ENCODE results near the gene USP22. TPM values are rescaled to one million over a fixed set of nuclear protein-coding genes. Genes with fewer than 3 reads are reported as not detected.

USP22 gene
- total RNA-seq, 2 donors from 2014 or later = 379 to 396 TPM

DNA sequence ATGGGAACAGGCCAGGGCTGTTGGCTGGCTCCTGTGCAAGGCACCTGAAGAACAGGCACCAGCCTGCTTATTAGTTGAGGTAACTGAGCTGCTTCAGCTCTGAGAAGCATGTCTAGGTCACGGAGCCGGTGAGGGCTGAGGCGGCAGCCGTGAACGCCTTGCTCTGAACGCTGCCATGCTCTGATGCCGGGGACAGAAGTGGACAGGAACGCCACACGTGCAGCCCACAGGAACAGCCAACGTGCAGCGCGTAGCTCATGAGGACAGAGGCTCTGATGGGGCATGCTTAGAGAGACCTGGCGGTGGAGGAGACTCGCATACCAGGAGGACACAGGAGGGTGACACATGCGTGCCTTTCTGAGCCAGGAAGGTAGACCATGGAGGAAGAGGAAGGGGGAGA is 25.6 kb downstream of the USP22 start:
- no peaks in the 10 kb centered on the region for H3K27me3 ChIP-seq (ENCODE audit: control insufficient read depth, insufficient read depth, low read length, poor library complexity, severe bottlenecking)
- peaks cover 6% of the 10 kb centered on the region for H3K4me1 Mint-ChIP-seq
- H3K27ac Mint-ChIP-seq = peak overlapping the region; percentile 83
- no peak overlapping the region for H3K27ac ChIP-seq (ENCODE audit: low read depth, low read length)
- H3K4me3 Mint-ChIP-seq = no peak overlapping the region
- no peak for DNase-seq
- H3K27me3 Mint-ChIP-seq (ENCODE audit: insufficient read depth) = no peaks in the 10 kb centered on the region
- H3K4me3 ChIP-seq (ENCODE audit: low read length) = no peak overlapping the region
- H3K9ac ChIP-seq (ENCODE audit: extremely low read depth, low read length, poor library complexity, severe bottlenecking) = no peak overlapping the region
- H3K4me1 ChIP-seq (ENCODE audit: control insufficient read depth, insufficient read depth, low read length) = peaks cover 5% of the 10 kb centered on the region
- H3K36me3 ChIP-seq (ENCODE audit: control insufficient read depth, insufficient read depth, low read length) = peaks cover 94% of the 10 kb centered on the region
- TF ChIP-seq CTCF (conservative IDR thresholded peaks at IDR 0.05) = no peak
- WGBS, 2 experiments (ENCODE audit: insufficient coverage in 1 of 2, insufficient read length in 1 of 2) = 97 to 98% methylated on average over 10 to 15 of the region's 15 CpGs
- H3K9me3 ChIP-seq (ENCODE audit: control insufficient read depth, low read length) = no peaks in the 10 kb centered on the region
- peaks cover 94% of the 10 kb centered on the region for H3K36me3 Mint-ChIP-seq (ENCODE audit: low read depth)
- no peaks in the 10 kb centered on the region for H3K9me3 Mint-ChIP-seq

GRCh38 chr17:21016826-21017225 is 26.0 kb downstream of the USP22 start:
- Mint-ChIP-seq H3K27ac (peak overlapping the region; percentile 83), H3K4me1 (peaks cover 6% of the 10 kb centered on the region), H3K36me3 (ENCODE audit: low read depth) (peaks cover 99% of the 10 kb centered on the region), H3K4me3 (no peak overlapping the region), H3K27me3 (ENCODE audit: insufficient read depth) (no peaks in the 10 kb centered on the region), H3K9me3 (no peaks in the 10 kb centered on the region)
- TF ChIP-seq CTCF (conservative IDR thresholded peaks at IDR 0.05) = no peak
- no peaks in the 10 kb centered on the region for H3K9me3 ChIP-seq (ENCODE audit: control insufficient read depth, low read length)
- DNase-seq = no peak
- peaks cover 5% of the 10 kb centered on the region for H3K4me1 ChIP-seq (ENCODE audit: control insufficient read depth, insufficient read depth, low read length)
- H3K27me3 ChIP-seq (ENCODE audit: control insufficient read depth, insufficient read depth, low read length, poor library complexity, severe bottlenecking) = no peaks in the 10 kb centered on the region
- H3K4me3 ChIP-seq (ENCODE audit: low read length) = no peak overlapping the region
- no peak overlapping the region for H3K27ac ChIP-seq (ENCODE audit: low read depth, low read length)
- no peak overlapping the region for H3K9ac ChIP-seq (ENCODE audit: extremely low read depth, low read length, poor library complexity, severe bottlenecking)
- 97 to 98% methylated on average over 5 to 7 of the region's 7 CpGs for WGBS, 2 experiments (ENCODE audit: insufficient coverage in 1 of 2, insufficient read length in 1 of 2)
- H3K36me3 ChIP-seq (ENCODE audit: control insufficient read depth, insufficient read depth, low read length) = peaks cover 98% of the 10 kb centered on the region

DNA sequence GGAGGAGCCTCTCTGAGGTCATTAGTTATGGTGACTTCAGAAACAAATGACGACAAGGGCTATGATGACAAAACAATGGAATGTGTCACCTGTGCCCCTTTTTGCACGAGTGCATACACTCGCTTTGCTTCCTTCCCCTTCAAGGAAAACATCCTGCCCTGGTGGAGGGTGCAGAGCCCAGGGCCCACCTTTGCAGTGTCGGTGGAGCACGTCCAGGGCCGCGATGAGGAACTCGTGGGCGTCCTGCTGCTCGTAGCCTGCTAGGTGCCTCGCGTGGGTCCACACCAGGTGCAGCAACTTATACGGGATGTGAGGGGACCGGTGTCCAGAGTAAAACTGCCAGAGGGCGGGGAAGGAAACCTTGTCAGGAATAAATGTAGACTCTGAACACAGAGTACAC is 27.2 kb downstream of the USP22 start:
- Histone ChIP-seq H3K27ac (ENCODE audit: low read depth, low read length) (no peak overlapping the region), H3K27me3 (ENCODE audit: control insufficient read depth, insufficient read depth, low read length, poor library complexity, severe bottlenecking) (no peaks in the 10 kb centered on the region), H3K4me3 (ENCODE audit: low read length) (no peak overlapping the region), H3K9me3 (ENCODE audit: control insufficient read depth, low read length) (no peaks in the 10 kb centered on the region), H3K4me1 (ENCODE audit: control insufficient read depth, insufficient read depth, low read length) (peaks cover 5% of the 10 kb centered on the region), H3K36me3 (ENCODE audit: control insufficient read depth, insufficient read depth, low read length) (peaks cover 98% of the 10 kb centered on the region), H3K9ac (ENCODE audit: extremely low read depth, low read length, poor library complexity, severe bottlenecking) (no peak overlapping the region)
- Mint-ChIP-seq H3K4me3 (no peak overlapping the region), H3K4me1 (peaks cover 6% of the 10 kb centered on the region), H3K9me3 (no peaks in the 10 kb centered on the region), H3K36me3 (ENCODE audit: low read depth) (peaks cover 99% of the 10 kb centered on the region), H3K27me3 (ENCODE audit: insufficient read depth) (no peaks in the 10 kb centered on the region), H3K27ac (peak overlapping the region; percentile 69)
- TF ChIP-seq CTCF (conservative IDR thresholded peaks at IDR 0.05) = no peak
- no peak for DNase-seq
- 95 to 100% methylated on average over 10 to 15 of the region's 15 CpGs for WGBS, 2 experiments (ENCODE audit: insufficient coverage in 1 of 2, insufficient read length in 1 of 2)
